Kidney glomerular epithelial cell (primary cell): ENCODE measurements around the gene KDM4E.
"Not testable (repeated sequence)": the region's sequence is repeated elsewhere in the genome, so short reads cannot be mapped to it uniquely, and the experiment has no call there.

ENCODE experiments used
- DNase-seq: peaks from one replicate; lab custom pipeline; 2025; lab: John Stamatoyannopoulos, UW

The KDM4E gene

GRCh38 chr11:95024958-95025357, at the start of gene KDM4E:
Gene KDM4E (plus strand): TSS chr11:95025258. CDS start chr11:95025558, 300 bp downstream.
- no peak for DNase-seq

- no peak for DNase-seq
Observed at GRCh38 chr11:94975599-94975998, 49.5 kb upstream of the KDM4E start.

GRCh38 chr11:94987378-94987777, 37.7 kb upstream of the KDM4E start:
- no peak for DNase-seq

GRCh38 chr11:94988748-94989147, 36.3 kb upstream of the KDM4E start:
- no peak for DNase-seq

- no peak for DNase-seq
Observed at GRCh38 chr11:94993400-94993943, 31.6 kb upstream of the KDM4E start.

GRCh38 chr11:94997437-94997836, 27.6 kb upstream of the KDM4E start:
- no peak for DNase-seq

GRCh38 chr11:94998285-94998684, 26.8 kb upstream of the KDM4E start:
- no peak for DNase-seq

- no peak for DNase-seq
Observed at GRCh38 chr11:95003716-95004115, 21.3 kb upstream of the KDM4E start.

- no peak for DNase-seq
Observed at GRCh38 chr11:95005642-95006041, 19.4 kb upstream of the KDM4E start.

GRCh38 chr11:95011376-95011775, 13.7 kb upstream of the KDM4E start:
- DNase-seq, result no peak

- no peak for DNase-seq
Observed at GRCh38 chr11:95014184-95014821, 10.8 kb upstream of the KDM4E start.

- no peak for DNase-seq
Observed at GRCh38 chr11:95016139-95016538, 8.9 kb upstream of the KDM4E start.

GRCh38 chr11:95021468-95021867, 3.6 kb upstream of the KDM4E start:
- not testable (repeated sequence) for DNase-seq

GRCh38 chr11:95025594-95025993, 536 bp downstream of the KDM4E start:
- not testable (repeated sequence) for DNase-seq

- no peak for DNase-seq
Observed at GRCh38 chr11:95028357-95028756, 3.3 kb downstream of the KDM4E start.

- DNase-seq, result no peak
Observed at GRCh38 chr11:95033051-95033450, 8.0 kb downstream of the KDM4E start.

GRCh38 chr11:95035316-95035715, 10.3 kb downstream of the KDM4E start:
- DNase-seq, result no peak

GRCh38 chr11:95037356-95038035, 12.4 kb downstream of the KDM4E start:
- DNase-seq, result not testable (repeated sequence)

- no peak for DNase-seq
Observed at GRCh38 chr11:95042239-95042638, 17.2 kb downstream of the KDM4E start.

- no peak for DNase-seq
Observed at GRCh38 chr11:95042906-95043305, 17.8 kb downstream of the KDM4E start.

GRCh38 chr11:95044010-95044409, 19.0 kb downstream of the KDM4E start:
- DNase-seq, result no peak

GRCh38 chr11:95045812-95046211, 20.8 kb downstream of the KDM4E start:
- DNase-seq, result no peak

GRCh38 chr11:95049122-95049521, 24.1 kb downstream of the KDM4E start, which contains the start of gene KDM4F:
Gene KDM4F (plus strand): TSS chr11:95049422.
- not testable (repeated sequence) for DNase-seq
